ENCODE data around the gene IRF5.

DNA sequence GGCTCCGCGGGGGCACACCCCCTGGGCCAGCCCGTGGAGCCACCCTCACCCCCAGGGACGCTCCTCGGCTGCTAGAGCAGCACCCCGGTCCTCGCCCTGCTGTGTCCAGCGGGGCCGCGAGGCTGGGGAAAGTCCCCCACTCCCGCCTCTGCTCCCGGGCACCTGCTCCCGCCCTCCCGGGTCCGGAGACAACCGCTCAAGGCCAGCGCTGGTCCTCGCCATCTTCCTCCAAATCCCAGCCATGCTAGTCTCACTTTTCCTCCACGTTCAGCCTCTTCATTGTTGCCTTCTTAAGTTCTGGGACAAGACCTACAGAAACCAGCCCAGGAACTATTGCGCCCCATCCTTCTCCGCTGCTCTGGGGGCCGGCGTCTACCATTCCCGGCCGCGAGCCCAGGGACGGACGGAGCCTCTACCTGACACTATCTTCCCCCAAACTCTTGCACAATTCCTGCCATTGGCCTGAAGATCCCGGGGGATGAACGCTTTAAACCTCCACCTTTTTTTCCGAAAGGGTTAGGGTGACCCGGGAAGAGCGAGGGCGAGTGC is 22.4 kb upstream of the IRF5 start:
- TF ChIP-seq, protein P1, sequence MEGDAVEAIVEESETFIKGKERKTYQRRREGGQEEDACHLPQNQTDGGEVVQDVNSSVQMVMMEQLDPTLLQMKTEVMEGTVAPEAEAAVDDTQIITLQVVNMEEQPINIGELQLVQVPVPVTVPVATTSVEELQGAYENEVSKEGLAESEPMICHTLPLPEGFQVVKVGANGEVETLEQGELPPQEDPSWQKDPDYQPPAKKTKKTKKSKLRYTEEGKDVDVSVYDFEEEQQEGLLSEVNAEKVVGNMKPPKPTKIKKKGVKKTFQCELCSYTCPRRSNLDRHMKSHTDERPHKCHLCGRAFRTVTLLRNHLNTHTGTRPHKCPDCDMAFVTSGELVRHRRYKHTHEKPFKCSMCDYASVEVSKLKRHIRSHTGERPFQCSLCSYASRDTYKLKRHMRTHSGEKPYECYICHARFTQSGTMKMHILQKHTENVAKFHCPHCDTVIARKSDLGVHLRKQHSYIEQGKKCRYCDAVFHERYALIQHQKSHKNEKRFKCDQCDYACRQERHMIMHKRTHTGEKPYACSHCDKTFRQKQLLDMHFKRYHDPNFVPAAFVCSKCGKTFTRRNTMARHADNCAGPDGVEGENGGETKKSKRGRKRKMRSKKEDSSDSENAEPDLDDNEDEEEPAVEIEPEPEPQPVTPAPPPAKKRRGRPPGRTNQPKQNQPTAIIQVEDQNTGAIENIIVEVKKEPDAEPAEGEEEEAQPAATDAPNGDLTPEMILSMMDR (conservative IDR thresholded peaks at IDR 0.05; ENCODE audit: low read depth, low read length): no peak
- no peak for TF ChIP-seq EZH2 (IDR thresholded peaks at IDR 0.05; ENCODE audit: borderline replicate concordance, low read depth, low read length, poor library complexity, severe bottlenecking)
